IMR-90 (cell line): Measurements from ENCODE around the gene EYS. TPM values are rescaled to one million over a fixed set of nuclear protein-coding genes. Genes with fewer than 3 reads are reported as not detected.

Experiments
- ATAC-seq: fragments of 200-7000 bp; cut with Tn5 transposase; 2 replicates; pipeline ENCODE4 v1.9.1; 2020; ENCODE audit warnings: low read depth, mild to moderate bottlenecking, moderate library complexity
- BruUV-seq: library from RNA; stranded (reverse); fragments of 400-500 nt; replicated peaks from 2 replicates; lab custom pipeline; 2021; lab: Mats Ljungman, UMichigan
- CTCF ChIA-PET: fragments of 300-600 bp; formaldehyde crosslinking; extraction: SDS; loops from one replicate; lab custom pipeline; 2021; ENCODE audit warnings: antibody characterized with exemption; lab: Yijun Ruan, JAX
- POLR2A ChIA-PET: fragments of 300-600 bp; sonication (Branson Sonifier 250); formaldehyde crosslinking; loops from one replicate; lab custom pipeline; 2022; ENCODE audit warnings: antibody characterized with exemption; ENCODE audit not compliant: unreplicated experiment; lab: Charles Lee
- DNase-seq: peaks from one replicate; pipeline ENCODE4 v3.0.0; 2013
- H2AFZ ChIP-seq: replicated peaks from 2 replicates; pipeline ENCODE3; 2013; ENCODE audit warnings: low read length, mild to moderate bottlenecking; ENCODE audit not compliant: poor library complexity
- H2AK5ac ChIP-seq: 2 replicates; pipeline ENCODE4 v1.6.1; 2013; ENCODE audit warnings: low read depth, low read length, inconsistent platforms
- H2AK9ac ChIP-seq: replicated peaks from 2 replicates; pipeline ENCODE3; 2013; ENCODE audit warnings: mild to moderate bottlenecking, low read depth, low read length, moderate library complexity; ENCODE audit not compliant: poor library complexity
- H2BK120ac ChIP-seq: 2 replicates; pipeline ENCODE4 v1.6.1; 2013; ENCODE audit warnings: low read depth, low read length, inconsistent platforms
- H2BK15ac ChIP-seq: 3 replicates; pipeline ENCODE4 v1.6.1; 2013; ENCODE audit warnings: low read depth, low read length, inconsistent platforms
- H2BK20ac ChIP-seq: 2 replicates; pipeline ENCODE4 v1.6.1; 2013; ENCODE audit warnings: low read depth, mild to moderate bottlenecking, inconsistent platforms, low read length, moderate library complexity
- H2BK5ac ChIP-seq: 2 replicates; pipeline ENCODE4 v1.6.1; 2013; ENCODE audit warnings: mild to moderate bottlenecking, low read depth, low read length, inconsistent platforms; ENCODE audit not compliant: poor library complexity, severe bottlenecking
- H3K14ac ChIP-seq: replicated peaks from 2 replicates; pipeline ENCODE4 v1.6.1; 2013; ENCODE audit warnings: low read depth, low read length, inconsistent platforms
- H3K18ac ChIP-seq: 2 replicates; pipeline ENCODE4 v1.6.1; 2013; ENCODE audit warnings: low read depth, low read length, control low read depth
- H3K23ac ChIP-seq: 2 replicates; pipeline ENCODE4 v1.6.1; 2013; ENCODE audit warnings: low read depth, low read length, inconsistent platforms
- H3K27ac ChIP-seq: 2 replicates; pipeline ENCODE4 v1.5.1; 2013; ENCODE audit warnings: mild to moderate bottlenecking, control low read depth, low read length; ENCODE audit not compliant: insufficient read depth
- H3K27me3 ChIP-seq: 2 replicates; pipeline ENCODE4 v1.6.1; 2013; ENCODE audit warnings: low read length; ENCODE audit not compliant: control insufficient read depth, insufficient read depth
- H3K36me3 ChIP-seq: 2 replicates; pipeline ENCODE4 v1.6.1; 2013; ENCODE audit warnings: low read length, mixed read lengths; ENCODE audit not compliant: control insufficient read depth, insufficient read depth
- H3K4ac ChIP-seq: 2 replicates; pipeline ENCODE4 v1.6.1; 2013; ENCODE audit warnings: low read depth, low read length, inconsistent platforms
- H3K4me1 ChIP-seq: 2 replicates; pipeline ENCODE4 v1.6.1; 2013; ENCODE audit warnings: low read length, mixed read lengths; ENCODE audit not compliant: control insufficient read depth, insufficient read depth
- H3K4me2 ChIP-seq: 2 replicates; pipeline ENCODE4 v1.6.1; 2013; ENCODE audit warnings: low read depth, mild to moderate bottlenecking, control low read depth, low read length, moderate library complexity
- H3K4me3 ChIP-seq: 2 replicates; pipeline ENCODE4 v1.5.1; 2013; ENCODE audit warnings: low read depth, mild to moderate bottlenecking, control low read depth, low read length, moderate library complexity; ENCODE audit not compliant: insufficient read depth
- H3K56ac ChIP-seq: 2 replicates; pipeline ENCODE4 v1.6.1; 2013; ENCODE audit warnings: low read length, inconsistent platforms; ENCODE audit not compliant: insufficient read depth; ENCODE audit errors: extremely low read depth
- H3K79me1 ChIP-seq, 2 experiments: 2 replicates each; pipeline ENCODE4 v1.6.1; 2013; ENCODE audit warnings: low read length in 2 of 2, inconsistent platforms in 1 of 2, low read depth in 1 of 2
- H3K9ac ChIP-seq: 2 replicates; pipeline ENCODE4 v1.6.1; 2013; ENCODE audit warnings: low read depth, low read length, control low read depth
- H3K9me1 ChIP-seq: 2 replicates; pipeline ENCODE4 v1.6.1; 2013; ENCODE audit warnings: low read length, inconsistent platforms; ENCODE audit not compliant: insufficient read depth
- H3K9me3 ChIP-seq: 2 replicates; pipeline ENCODE4 v1.6.1; 2013; ENCODE audit warnings: low read length; ENCODE audit not compliant: control insufficient read depth, insufficient read depth
- H4K20me1 ChIP-seq: 2 replicates; pipeline ENCODE4 v1.6.1; 2013; ENCODE audit warnings: low read length, inconsistent platforms; ENCODE audit not compliant: insufficient read depth
- H4K5ac ChIP-seq: 2 replicates; pipeline ENCODE4 v1.6.1; 2013; ENCODE audit warnings: mild to moderate bottlenecking, low read depth, low read length, control low read depth
- H4K8ac ChIP-seq, 2 experiments: 2 replicates each; pipeline ENCODE4 v1.6.1; 2013; ENCODE audit warnings: low read depth in 2 of 2, low read length in 2 of 2, control low read depth in 1 of 2, inconsistent platforms in 1 of 2
- H4K91ac ChIP-seq: 2 replicates; pipeline ENCODE4 v1.6.1; 2013; ENCODE audit warnings: low read depth, low read length, inconsistent platforms; ENCODE audit not compliant: insufficient read depth
- CEBPB ChIP-seq: IDR thresholded peaks from 2 replicates; pipeline ENCODE4 v1.6.1; 2012; ENCODE audit warnings: low read depth, low read length, improper control_type of control experiment
- MAZ ChIP-seq: IDR thresholded peaks from 2 replicates; pipeline ENCODE4 v1.6.1; 2012; ENCODE audit warnings: low read depth, mild to moderate bottlenecking, low read length, improper control_type of control experiment, moderate library complexity, borderline replicate concordance
- NFE2L2 ChIP-seq: fragments of 150-350 bp; IDR thresholded peaks from 2 replicates; pipeline ENCODE4 v1.6.1; 2016; ENCODE audit warnings: low read depth, mild to moderate bottlenecking, low read length
- POLR2A ChIP-seq: IDR thresholded peaks from 2 replicates; pipeline ENCODE4 v1.6.1; 2012; ENCODE audit warnings: mild to moderate bottlenecking, low read depth, low read length
- WGBS, 2 experiments: methylation state at CpG; one replicate each; pipeline versions ENCODE4 v1.1.5 to v1.1.7; 2013; ENCODE audit warnings: missing lambda C conversion rate in 2 of 2; ENCODE audit not compliant: insufficient read length in 1 of 2; ENCODE audit errors: extremely low coverage in 2 of 2; 5-methylcytosine and 5-hydroxymethylcytosine counted together
- dilution Hi-C: fragments of 300-500 bp; cut with HindIII; formaldehyde crosslinking; loops from one replicate; pipeline ENCODE4 v1.14.3; 2018; ENCODE audit warnings: low sequenced_read_pairs; ENCODE audit not compliant: unreplicated experiment
- in situ Hi-C: fragments of 300-500 bp; cut with MboI; formaldehyde crosslinking; loops from 3 replicates; pipeline ENCODE4 v1.14.3; 2019; ENCODE audit warnings: low sequenced_read_pairs, inconsistent platforms, mixed read lengths
- intact Hi-C: fragments of 100-400 bp; cut with micrococcal nuclease; formaldehyde crosslinking; loops from 2 replicates; pipeline ENCODE4 v1.10.0; 2022
- polyA plus RNA-seq, 3 experiments: library from polyadenylated mRNA; depleted of rRNA; stranded (reverse); fragments of >200 nt; gene quantifications; 2 replicates each; pipeline ENCODE4 v1.2.3, GENCODE V29; 2012; ENCODE audit warnings: low replicate concordance in 1 of 3
- total RNA-seq: library from RNA; depleted of rRNA; stranded (reverse); fragments of >200 nt; gene quantifications from 2 replicates; pipeline ENCODE4 v1.2.3, GENCODE V29; 2012

The EYS gene
- total and polyA plus RNA-seq, 2 of the 4 experiments (the other 2 are of a cell fraction): under 0.01 TPM; not detected in 1

DNA sequence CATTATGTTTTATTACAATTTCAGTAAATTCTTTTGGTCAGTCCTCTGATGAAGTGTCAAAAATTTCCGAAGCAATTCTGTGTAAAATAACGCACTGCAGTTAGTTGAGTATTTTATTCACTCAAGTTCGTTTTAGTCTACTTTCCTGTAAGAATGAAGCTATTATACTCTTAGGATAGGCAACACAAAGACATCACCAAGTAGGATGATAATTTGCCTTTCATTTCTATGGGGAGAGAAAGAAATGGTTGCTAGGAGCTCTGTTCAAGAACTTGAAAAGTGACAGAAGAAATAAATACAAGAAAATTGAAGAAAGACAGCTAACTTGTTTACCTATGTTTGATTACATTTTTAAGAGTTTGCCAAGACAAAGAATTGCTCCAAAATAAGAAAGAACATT, 290.4 kb downstream of the EYS start:
- Histone ChIP-seq H2AFZ (no peak overlapping the region), H3K23ac (no peak overlapping the region), H3K9me3 (no peaks in the 10 kb centered on the region), H2BK15ac (no peak overlapping the region), H3K4ac (no peak overlapping the region), H3K18ac (no peak overlapping the region), H3K79me1 (no peaks in the 10 kb centered on the region), H2AK5ac (no peak overlapping the region), H3K9me1 (no peaks in the 10 kb centered on the region), H2BK120ac (no peak overlapping the region), H4K8ac (no peak overlapping the region), H3K4me2 (no peak overlapping the region), H3K27ac (no peak overlapping the region), H3K27me3 (no peaks in the 10 kb centered on the region), H4K20me1 (no peaks in the 10 kb centered on the region), H3K56ac (no peak overlapping the region), H4K5ac (no peak overlapping the region), H3K4me1 (no peaks in the 10 kb centered on the region), H4K91ac (no peak overlapping the region), H3K9ac (no peak overlapping the region), H3K14ac (no peak overlapping the region), H2BK5ac (no peak overlapping the region), H2AK9ac (no peak overlapping the region), H2BK20ac (no peak overlapping the region), H3K36me3 (no peaks in the 10 kb centered on the region), H3K4me3 (no peak overlapping the region)
- TF ChIP-seq POLR2A: no peak
- no peak for TF ChIP-seq CEBPB
- TF ChIP-seq NFE2L2: no peak
- no peak for TF ChIP-seq MAZ
- WGBS, 2 experiments: no CpG with 5 or more reads among the region's 3 CpGs
- DNase-seq (no peak), ATAC-seq (no peak)
- CTCF ChIA-PET: no interaction called here
- dilution Hi-C loops: no loop called here
- POLR2A ChIA-PET: no interaction called here
- intact Hi-C loops: no loop called here
- in situ Hi-C loops: no loop called here
- no TSS peak for BruUV-seq
